Esophagus squamous epithelium (tissue), 5 donors: ENCODE measurements around the gene MED15. TPM values are rescaled to one million over a fixed set of nuclear protein-coding genes. Genes with fewer than 3 reads are reported as not detected.
A peak's percentile ranks its signal among the peaks of the same experiment; 100 is the strongest.

Experiments used
- DNase-seq: peaks from one replicate; lab custom pipeline; 2025; lab: John Stamatoyannopoulos, UW
- H3K27ac ChIP-seq, 4 donors: fragments of 200-600 bp; sonication (generic); one replicate each; pipeline ENCODE4 v1.5.1; 2016 to 2019; ENCODE audit warnings: mild to moderate bottlenecking in 1 of 4
- H3K27me3 ChIP-seq, 4 donors: fragments of 200-600 bp; sonication (generic); 1 replicate in 3 of 4; 2 replicates in 1 of 4; pipeline versions ENCODE4 v1.5.1 to v1.6.0; 2017 to 2021; ENCODE audit warnings: antibody characterized with exemption in 1 of 4
- H3K36me3 ChIP-seq, 3 donors: fragments of 200-600 bp; sonication (generic); one replicate each; pipeline ENCODE4 v1.5.1; 2016 to 2019
- H3K4me1 ChIP-seq, 3 donors: fragments of 200-600 bp; sonication (generic); one replicate each; pipeline ENCODE4 v1.5.1; 2017 to 2019
- H3K4me3 ChIP-seq, 4 donors: fragments of 200-600 bp; sonication (generic); 1 replicate in 3 of 4; 2 replicates in 1 of 4; pipeline ENCODE4 v1.5.1; 2016 to 2019; ENCODE audit warnings: mild to moderate bottlenecking in 2 of 4, moderate library complexity in 1 of 4
- H3K9me3 ChIP-seq, 3 donors: fragments of 200-600 bp; sonication (generic); one replicate each; pipeline ENCODE4 v1.5.1; 2016 to 2019
- POLR2A ChIP-seq, 4 donors: fragments of 450-650 bp; IDR thresholded peaks; one replicate each; pipeline ENCODE4 v1.6.1; 2017; ENCODE audit warnings: antibody characterized with exemption in 4 of 4, mild to moderate bottlenecking in 4 of 4, moderate library complexity in 3 of 4
- WGBS, 2 donors: methylation state at CpG; one replicate each; pipeline ENCODE4 v1.1.5; 2018; 5-methylcytosine and 5-hydroxymethylcytosine counted together
- intact Hi-C: fragments of 100-400 bp; cut with DNase I; formaldehyde crosslinking; loops from one replicate; pipeline ENCODE4 v1.15.0; 2022
- total RNA-seq, 4 donors: library from RNA; depleted of rRNA; stranded (reverse); fragments of >200 nt; gene quantifications; one replicate each; pipeline ENCODE4 v1.1.0, GENCODE V29; 2016
- TF ChIP-seq, protein P1 (sequence below), 6 experiments: fragments of 450-650 bp in 4 of 6; fragments of 200-600 bp in 2 of 6; sonication (generic) in 2 of 6; IDR thresholded peaks; one replicate each; pipeline ENCODE4 v1.5.1; 2016 to 2019; ENCODE audit warnings: antibody characterized with exemption in 6 of 6, mild to moderate bottlenecking in 4 of 6, moderate library complexity in 4 of 6
- donor health status: DM: yes; HTN: yes; CAD: no.

The MED15 gene
- total RNA-seq, 4 donors from 2014 or later, result 31.6 to 51.4 (median 46.1) TPM

DNA sequence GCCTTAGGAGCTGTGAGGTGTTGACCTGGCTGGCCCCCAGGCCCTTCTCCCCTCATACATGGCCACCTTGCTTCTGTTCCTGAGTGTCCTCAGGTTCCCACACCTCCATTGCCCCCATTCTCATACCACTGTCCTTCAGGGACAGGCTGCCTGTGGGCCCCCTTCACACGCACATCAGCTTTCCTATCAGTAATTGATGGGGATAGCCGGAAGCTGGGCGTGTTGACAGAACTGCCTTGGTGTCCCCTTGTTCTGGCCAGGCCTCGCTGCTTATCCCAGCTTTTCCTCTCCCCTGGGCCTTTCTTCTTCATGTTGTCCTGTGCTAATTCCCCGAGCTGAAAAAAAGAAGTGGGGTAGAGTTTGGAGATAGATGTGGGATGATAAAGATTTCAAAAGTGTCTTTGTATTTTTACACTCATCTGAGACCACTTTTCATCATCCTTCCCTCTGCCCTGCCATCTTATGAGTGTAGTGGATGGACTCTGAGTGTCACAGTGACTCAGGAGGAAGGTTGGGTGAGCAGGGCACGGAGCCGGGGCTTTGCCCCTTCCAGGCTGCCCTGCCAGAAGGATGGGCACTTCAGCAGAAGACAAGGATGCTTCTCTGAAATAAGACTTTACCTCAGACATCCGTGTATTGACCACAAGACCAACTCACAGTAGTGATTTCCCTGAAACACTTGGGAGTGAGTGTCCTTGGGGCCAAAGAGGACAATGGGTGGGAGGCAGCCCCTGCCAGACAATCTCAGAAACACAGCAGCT is 42.8 kb downstream of the MED15 start:
- Histone ChIP-seq H3K9me3 (no peaks in the 10 kb centered on the region), H3K27ac (peak overlapping the region; percentile 67 to 89 (median 78)), H3K4me1 (peaks cover 21 to 79% (median 49%) of the 10 kb centered on the region in 3 donors), H3K27me3 (no peaks in the 10 kb centered on the region), H3K36me3 (peaks cover 14 to 56% (median 14%) of the 10 kb centered on the region in 3 donors), H3K4me3 (peak overlapping the region in 2 of 4 donors; percentile 4 to 10)
- no peak for TF ChIP-seq POLR2A (IDR thresholded peaks at IDR 0.05)
- TF ChIP-seq, protein P1, sequence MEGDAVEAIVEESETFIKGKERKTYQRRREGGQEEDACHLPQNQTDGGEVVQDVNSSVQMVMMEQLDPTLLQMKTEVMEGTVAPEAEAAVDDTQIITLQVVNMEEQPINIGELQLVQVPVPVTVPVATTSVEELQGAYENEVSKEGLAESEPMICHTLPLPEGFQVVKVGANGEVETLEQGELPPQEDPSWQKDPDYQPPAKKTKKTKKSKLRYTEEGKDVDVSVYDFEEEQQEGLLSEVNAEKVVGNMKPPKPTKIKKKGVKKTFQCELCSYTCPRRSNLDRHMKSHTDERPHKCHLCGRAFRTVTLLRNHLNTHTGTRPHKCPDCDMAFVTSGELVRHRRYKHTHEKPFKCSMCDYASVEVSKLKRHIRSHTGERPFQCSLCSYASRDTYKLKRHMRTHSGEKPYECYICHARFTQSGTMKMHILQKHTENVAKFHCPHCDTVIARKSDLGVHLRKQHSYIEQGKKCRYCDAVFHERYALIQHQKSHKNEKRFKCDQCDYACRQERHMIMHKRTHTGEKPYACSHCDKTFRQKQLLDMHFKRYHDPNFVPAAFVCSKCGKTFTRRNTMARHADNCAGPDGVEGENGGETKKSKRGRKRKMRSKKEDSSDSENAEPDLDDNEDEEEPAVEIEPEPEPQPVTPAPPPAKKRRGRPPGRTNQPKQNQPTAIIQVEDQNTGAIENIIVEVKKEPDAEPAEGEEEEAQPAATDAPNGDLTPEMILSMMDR (IDR thresholded peaks at IDR 0.05), result no peak
- WGBS, 2 donors, result 83 to 85% methylated on average over 5 to 8 of the region's 8 CpGs
- intact Hi-C loops, result no loop called here
- no peak for DNase-seq

DNA sequence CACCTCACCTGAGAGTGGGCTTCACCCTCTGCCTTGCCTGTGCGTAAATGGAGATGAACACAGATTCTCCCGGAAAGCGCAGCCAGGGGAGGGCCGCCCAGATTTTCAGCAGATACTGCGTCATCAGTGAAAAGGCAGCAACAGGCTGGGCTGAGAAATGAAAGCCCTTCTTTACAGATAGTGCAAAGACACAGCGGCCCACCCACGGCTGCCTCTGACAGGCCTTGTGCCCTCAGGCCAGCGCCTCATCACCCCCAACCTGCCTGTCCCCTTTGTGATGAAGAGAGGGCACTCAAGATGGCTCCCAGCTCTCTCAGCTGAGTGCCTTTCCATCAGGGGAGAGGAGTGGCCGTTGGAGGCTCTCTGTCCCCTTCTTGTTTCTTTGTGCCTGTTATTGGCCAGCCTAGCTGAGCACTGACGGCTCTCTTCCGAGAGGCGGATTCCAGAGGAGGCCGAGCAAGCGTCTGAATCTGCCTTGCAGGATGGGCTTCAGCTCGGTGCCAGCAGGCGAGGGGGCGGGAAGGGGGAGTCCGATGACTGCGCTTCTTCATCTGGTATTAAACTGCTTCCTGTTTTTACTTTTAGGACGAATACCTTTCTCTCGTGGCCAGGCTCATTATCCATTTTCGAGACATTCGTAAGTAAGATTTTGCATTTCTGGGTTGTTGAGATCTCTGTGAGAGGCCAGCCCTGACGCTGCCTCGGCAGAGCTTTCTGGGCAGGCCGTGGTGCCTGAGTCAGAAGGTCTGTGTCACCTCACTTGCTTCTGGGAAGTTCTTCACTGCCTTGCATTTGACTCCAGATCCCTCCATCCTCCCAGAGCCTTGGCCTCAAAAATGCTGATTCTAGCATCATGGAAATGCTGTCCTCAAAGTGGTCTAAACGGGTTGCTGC is 43.7 kb downstream of the MED15 start:
- no peak for DNase-seq
- Histone ChIP-seq H3K4me3 (peak overlapping the region in 2 of 4 donors; percentile 4 to 10), H3K36me3 (peaks cover 16 to 56% (median 16%) of the 10 kb centered on the region in 3 donors), H3K27me3 (no peaks in the 10 kb centered on the region), H3K4me1 (peaks cover 21 to 76% (median 49%) of the 10 kb centered on the region in 3 donors), H3K27ac (peak overlapping the region; percentile 67 to 89 (median 78)), H3K9me3 (no peaks in the 10 kb centered on the region)
- intact Hi-C loops, result no loop called here
- no peak for TF ChIP-seq POLR2A (IDR thresholded peaks at IDR 0.05)
- TF ChIP-seq, protein P1 (IDR thresholded peaks at IDR 0.05), result no peak
- 57 to 58% methylated on average over 16 to 21 of the region's 27 CpGs for WGBS, 2 donors

DNA sequence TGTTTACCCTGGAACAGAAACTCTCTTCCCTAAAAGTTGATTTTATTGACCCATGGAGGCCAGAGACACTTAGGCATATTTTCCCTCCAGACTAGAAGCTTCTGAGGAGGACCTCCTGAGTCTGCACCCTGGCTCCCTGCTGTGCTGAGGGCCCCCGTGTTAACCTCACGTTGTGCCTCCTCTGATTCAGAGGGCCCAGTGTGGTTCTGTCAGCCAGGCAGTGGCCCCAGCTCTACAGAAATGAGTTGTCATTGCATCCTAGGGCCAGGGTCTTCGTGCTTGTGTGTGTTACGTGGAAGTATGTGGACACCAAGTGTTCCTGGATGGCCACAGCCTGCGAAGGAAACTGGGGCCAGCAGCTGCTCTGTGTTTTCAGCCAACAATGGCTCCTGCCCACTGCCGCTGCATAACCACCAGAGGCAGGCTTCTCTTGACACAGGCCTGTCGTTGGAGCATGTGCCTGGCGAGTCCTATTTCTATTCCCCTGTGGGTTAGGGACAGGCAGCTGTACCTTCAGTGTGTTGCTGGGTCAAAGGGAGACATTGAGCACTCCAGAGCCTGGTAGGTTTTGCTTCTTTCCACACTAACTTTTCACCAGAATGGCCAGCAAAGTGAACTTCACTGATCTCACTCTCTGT is 44.5 kb downstream of the MED15 start:
- intact Hi-C loops, result no loop called here
- Histone ChIP-seq H3K9me3 (no peaks in the 10 kb centered on the region), H3K27me3 (no peaks in the 10 kb centered on the region), H3K4me3 (no peak overlapping the region), H3K4me1 (peaks cover 21 to 78% (median 53%) of the 10 kb centered on the region in 3 donors), H3K36me3 (peaks cover 16 to 58% (median 16%) of the 10 kb centered on the region in 3 donors), H3K27ac (peak overlapping the region; percentile 67 to 89 (median 78))
- DNase-seq, result no peak
- TF ChIP-seq, protein P1 (IDR thresholded peaks at IDR 0.05), result peak in 2 of 6 experiments; percentile 18 to 20
- TF ChIP-seq POLR2A (IDR thresholded peaks at IDR 0.05), result no peak
- 57 to 73% methylated on average over 4 to 6 of the region's 8 CpGs for WGBS, 2 donors

DNA sequence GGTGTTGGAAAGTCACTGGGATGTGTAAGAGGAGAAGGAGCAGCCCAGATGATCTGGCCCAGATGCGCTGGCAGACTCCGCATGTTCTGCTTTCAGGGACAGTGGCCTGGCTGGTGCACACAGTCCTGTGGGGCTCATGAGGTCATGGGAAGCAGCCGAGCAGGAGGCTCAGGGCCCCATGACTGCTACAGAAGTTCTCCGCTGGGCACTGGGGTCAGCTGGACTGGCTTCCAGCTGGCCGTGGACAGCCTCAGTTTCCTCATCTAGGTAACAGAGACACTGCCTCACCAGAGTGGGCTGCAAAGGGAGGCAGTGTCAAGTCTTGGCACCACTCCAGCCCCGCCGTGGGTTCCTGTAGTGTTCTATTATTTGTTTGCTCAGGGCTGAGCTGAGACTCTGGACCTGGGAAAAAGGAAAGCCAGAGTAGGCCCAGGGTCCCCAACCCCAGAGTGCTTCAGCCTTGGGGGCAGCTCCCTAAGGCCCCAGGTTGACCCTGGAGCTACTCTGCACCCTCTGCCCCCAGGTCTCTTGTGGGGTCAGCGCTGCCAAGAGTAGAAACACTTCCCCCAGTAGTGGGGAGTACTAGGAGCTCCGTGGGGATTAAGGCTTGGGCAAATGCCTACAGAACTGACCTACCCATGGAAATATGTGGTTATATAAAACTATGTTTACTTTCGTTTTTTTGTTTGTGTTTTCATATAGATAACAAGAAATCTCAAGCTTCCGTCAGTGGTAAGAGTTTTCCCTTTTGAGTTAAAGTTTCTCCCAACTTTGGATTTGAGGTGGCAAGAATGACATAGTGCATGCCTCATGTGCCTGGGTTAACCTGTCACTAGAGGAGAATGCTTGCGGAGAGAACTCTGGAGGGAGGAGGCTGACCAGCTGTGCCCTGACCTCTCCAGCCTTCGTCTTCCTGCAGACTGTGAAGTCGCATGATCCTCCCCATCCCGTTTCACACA is 45.3 kb downstream of the MED15 start:
- Histone ChIP-seq H3K9me3 (no peaks in the 10 kb centered on the region), H3K4me1 (peaks cover 21 to 86% (median 61%) of the 10 kb centered on the region in 3 donors), H3K4me3 (no peak overlapping the region), H3K27ac (peak overlapping the region; percentile 67 to 89 (median 78)), H3K36me3 (peaks cover 16 to 66% (median 16%) of the 10 kb centered on the region in 3 donors), H3K27me3 (no peaks in the 10 kb centered on the region)
- DNase-seq, result no peak
- intact Hi-C loops, result no loop called here
- WGBS, 2 donors, result 72 to 80% methylated on average over 7 to 12 of the region's 15 CpGs
- TF ChIP-seq POLR2A (IDR thresholded peaks at IDR 0.05), result no peak
- TF ChIP-seq, protein P1 (IDR thresholded peaks at IDR 0.05), result no peak
